Measurements from ENCODE around the gene ZNF385A.

The ZNF385A gene

DNA sequence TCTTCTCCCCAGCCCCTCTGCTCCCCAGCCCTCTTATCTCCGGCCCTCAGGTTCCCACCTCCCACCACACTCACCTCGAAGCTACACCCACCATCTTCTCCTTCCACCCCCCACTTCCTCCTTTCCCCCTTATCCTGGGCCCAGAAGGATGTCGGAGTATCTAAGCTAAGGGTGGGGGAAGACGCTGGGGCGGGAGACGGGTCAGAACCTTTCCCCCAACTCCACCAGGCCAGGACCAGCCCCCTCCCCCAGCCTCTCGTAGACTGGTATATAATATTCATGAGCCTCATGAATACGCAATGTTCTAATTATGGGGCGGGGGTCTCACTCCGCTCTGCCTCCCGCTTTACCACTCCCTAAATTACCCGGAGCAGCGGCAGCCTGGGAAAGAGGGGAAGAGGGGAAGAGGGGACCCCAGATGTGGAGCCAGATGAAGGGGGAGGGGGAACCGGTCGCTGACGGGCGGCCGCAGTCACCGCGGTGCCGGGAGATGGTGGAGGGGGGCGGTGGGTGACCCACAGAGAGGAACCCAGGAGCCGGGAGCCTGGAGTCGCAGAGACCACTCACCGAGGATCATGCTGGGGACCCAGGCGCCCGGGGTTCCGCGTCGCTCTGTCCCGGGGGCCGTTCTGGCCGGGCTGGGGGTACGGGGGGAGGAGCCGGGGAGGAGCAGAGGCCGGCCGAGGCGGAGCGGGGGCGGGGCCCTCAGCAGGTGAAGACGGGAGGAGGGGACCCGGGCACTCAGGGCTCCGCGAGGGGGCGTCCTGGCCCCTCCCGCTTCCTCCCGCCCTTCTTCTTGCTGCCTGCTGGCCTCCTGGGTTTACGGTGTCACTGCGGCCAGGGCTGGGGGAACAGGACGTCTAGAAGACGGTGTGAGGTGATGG is 6.4 kb upstream of the ZNF385A start:
- DNase-seq: no peak

DNA sequence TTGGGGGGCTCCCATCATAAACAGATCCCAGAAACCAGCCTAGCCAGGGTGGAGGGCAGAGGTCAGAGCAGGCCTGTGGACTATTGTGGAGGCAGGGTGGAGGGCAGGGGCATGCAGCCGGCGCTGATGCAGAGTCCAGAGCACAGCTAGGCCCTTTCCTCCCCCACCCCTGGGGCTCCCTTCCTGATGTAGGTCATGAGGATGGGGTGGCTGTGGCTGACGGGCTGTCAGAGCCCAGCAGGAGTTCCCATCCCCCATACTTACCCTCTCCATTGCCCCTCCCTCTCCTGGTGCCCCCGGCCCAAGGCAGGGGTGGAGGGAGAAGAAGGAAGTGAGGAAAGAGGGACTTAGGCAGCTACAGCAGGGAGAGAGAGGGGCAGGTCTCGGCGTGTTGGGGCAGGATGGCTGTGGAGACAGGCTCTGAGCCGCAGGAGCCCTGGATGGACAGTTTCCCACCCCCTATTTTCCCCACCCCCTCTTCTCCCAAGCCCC is 5.7 kb upstream of the ZNF385A start:
- no peak for DNase-seq

DNA sequence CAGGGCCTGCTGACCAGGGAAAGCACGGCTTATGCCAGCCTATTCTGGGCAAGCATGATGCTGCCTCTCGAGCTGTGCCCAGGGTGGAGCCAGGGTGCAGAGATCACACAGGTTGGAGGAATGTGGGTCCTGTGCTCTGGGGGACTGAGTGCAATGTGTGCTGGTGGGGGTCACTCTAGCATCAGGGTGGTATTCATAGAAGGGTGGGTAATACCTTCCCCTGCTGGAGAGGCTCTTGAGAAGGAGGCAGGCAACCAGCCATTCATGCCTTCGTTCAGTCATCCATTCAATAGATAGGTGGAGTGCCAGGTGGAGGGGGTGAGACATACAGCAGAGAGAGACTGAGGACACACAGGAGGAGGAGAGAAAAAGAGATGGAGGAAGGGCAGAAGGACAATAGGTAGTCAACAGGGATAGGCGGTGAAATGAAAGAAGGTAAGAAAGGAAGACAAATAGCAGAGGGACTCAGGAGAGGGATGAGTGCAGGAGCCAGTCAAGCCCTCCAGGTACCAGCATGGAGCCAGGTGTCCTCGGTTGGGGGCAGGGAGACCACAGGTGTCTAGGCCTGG is 5.2 kb upstream of the ZNF385A start:
- no peak for DNase-seq

DNA sequence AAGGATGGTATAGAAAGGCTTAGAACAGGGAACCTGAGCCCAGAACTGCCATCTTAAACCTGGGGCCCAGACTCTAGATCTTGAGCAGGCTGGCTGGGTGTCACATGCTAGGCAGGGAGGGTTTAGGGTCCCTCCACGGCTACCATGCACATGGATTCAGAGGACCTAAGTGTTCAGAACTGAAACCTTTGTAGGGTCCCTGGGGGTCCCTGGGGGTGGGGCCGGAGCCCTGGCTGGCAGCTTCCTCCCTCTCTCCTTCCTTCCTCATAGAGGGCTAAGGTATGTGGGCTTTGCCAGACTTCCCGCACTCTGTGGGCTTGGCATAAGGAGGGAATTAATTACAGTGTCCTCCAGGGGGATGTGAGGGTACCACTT is 4.6 kb upstream of the ZNF385A start:
- DNase-seq: no peak

DNA sequence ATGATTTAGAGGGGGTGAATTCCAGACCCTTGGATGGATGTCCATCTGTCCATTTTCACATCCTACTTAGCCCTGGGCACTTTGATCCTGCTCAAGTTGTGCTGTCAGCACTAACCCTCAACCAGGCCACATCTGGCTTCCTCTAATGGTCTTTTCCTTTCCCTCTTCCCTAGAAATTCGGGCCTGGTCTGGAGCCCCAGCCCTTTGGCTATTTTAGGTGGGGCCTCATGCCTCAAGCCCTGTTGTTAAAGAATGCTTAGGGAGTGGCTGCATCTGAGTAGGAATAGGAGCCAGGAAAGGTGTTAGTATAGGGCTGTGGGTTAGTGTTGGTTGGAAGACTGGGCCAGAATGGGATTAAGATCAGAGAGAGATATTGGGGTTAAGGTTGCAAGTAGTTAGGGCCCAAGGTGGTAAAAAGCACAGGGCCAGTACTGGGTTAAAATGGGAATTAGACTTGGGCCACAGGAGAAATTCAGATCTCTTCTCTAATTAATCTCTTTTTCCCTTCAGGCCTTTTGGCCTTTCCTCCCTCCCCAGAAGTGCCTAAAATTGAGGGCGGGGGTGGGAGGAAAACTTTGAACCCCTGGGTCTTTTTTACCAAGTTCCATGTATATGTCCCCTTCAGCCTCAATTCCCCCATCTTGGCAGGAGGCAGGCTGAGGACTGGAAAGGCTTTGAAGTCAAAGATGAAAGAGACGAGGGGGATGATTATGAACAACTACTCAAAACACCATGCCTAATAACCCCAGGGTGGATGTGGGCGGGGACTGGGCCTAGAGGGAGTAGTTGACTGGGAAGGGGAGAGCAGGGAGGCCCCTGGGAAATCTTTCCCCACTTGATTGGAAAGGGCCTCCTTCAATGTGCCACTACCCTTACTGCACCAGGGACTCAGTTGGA is 4.0 kb upstream of the ZNF385A start:
- DNase-seq: no peak

DNA sequence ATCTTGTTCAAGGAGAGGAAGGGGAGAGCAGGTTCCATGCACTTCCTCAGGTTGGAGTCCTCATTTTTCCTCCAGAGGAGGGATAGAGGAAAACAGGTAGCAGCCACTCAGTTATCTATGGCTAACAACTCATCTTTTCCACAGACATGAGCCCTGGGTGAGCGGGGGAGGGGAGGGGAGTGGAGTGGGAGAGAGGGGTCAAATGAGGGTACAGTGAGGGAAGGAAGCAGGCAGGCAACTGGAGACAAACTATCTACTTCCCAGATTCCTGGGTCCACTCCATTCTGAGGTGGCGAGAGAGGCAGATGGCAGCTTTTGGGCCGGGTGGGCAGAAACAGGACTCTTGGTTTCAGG is 2.6 kb upstream of the ZNF385A start:
- no peak for DNase-seq

DNA sequence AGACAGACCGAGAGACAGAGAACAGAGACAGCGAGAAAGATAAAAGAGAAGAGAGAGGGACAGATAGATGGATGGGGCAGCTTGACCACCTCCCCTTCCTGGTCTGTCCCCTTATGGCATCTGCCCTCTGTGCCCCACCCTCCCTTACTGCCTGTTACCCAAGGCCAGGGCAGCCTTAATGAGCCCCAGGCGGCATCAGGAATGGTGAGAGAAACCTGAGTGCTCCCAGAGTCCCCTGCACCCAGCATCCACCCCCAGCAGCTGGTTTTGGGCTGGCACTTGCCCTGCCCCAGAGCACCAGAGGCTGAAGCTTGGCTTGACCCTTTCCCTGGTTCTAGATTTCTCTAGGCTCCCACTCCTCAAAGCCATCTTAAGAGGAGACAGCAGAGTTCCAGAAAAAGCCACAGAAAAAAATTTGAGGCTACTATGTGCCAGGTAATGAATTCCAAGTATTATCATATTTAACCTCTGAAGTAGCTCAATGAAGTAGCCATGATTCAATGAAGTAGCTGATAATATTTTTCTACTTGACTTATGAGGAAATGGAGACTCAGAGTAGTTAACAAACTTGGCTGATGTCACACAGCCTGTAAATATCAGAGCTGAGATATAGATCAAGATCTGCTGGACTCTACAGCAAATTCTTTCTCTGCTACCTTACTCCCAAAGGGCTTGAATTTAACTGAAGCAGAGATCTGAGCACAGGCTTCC is 2.0 kb upstream of the ZNF385A start:
- DNase-seq: no peak

DNA sequence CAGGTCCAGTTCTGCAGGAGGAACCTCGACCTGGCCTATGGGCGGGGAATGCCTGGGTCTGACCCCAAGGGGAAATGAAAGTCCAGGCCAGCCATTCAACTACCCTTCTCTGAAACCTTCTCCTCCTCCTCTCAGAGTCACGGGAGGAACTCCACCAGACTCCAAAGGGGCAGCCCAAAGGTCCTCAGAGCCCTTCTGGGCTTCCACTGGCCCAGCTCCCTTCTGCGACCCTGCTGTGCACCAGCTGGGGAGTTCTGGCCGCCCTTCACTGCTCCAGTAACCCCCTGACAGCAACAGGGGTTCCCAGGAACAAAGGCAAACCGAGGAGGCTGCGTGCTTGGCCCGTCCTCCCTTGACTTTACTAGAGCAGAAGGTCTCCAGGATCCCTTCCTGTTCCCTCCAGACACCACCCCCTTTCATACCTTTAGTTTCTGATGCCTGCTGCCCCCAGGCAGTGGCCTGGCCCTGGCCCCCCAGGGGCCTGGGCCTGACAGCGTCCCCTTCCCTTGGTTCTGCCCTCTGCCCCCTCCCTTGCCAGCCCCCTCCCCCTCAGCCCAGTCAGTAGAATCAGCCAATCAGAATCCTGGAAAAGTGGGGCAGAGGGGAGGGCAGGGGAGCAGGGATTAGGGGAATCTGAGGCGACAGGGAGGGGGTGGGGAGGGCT is 850 bp upstream of the ZNF385A start:
- DNase-seq: no peak

DNA sequence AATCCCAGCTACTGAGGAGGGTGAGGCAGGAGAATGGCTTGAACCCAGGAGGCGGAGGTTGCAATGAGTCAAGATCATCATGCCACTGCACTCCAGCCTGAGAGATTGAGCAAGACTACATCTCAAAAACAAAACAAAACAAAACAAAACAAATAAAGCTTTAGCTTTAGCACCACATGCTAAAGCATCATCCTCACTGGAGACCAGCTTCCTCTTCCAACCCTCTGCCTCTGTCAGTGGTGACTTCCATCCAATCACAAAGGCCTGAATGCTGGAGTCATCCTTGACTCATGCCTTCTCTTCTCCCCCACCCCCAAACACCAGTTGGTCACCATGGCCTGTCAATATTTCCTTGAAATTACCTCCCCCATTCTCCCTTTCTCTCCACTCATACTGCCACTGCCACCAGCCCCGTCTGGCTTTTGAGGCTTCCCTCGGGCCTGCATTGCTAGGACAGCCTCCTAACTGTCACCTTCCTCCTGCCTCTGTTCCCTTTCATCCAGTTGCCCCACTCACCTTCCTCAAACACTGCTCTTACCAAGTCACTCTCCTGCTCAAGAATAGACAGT is 1.4 kb downstream of the ZNF385A start:
- DNase-seq: no peak

DNA sequence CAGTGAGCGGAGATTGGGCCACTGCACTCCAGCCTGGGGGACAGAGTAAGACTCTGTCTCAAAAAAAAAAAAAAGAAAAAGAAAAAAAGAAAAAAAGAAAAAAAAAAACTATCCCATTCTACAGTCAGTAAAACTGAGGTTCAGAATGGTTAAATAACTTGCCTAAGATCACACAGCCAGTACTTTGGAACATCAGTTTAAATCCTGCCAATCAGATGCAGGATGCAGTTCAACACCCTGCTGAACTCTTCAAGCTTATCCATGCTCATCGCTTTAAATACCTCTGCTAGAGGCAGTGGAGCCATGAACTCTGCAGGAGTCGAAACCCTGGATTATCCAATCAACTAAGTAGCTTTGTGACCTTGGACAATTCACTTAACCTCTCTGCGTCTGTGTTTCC is 3.4 kb downstream of the ZNF385A start:
- DNase-seq: no peak

DNA sequence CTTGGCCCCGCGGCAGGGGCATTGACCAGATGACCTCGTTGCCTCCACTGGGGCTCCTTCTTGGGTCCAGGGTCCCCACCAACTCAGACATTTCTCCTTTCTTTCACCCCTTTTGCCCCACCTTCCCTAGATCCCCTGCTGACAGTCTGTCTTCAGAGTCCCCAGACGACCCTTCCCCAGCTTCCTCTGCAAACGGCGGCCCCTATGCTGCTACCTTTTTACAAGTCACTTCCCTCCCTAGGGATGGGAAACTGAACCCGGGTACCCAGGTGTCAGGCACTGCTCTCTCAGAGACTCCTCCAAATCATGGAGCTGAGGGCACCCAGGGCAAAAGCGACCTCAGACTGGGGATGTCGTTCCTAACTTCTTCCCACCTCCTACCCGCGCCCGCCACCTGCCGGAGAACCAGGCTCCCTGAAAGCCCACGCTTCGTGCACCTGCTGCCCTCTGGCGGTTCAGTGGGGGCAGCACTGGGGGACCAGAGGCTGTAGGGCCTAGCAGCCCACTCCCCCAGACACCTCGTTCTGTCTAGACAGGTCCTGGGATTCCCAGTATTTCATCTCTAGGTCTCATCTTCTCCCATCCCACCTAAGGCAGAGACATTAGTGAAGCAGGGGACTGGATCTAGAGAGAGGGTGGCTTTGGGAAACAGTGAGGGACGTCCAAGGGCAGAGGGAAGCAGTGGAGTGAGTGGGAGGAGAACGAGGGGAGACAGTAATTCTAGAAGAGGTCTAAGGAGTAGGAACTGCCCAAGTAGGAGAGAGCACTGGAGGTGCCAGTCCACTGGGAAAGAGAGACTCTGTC is 4.9 kb downstream of the ZNF385A start:
- peak; percentile 91 for DNase-seq

DNA sequence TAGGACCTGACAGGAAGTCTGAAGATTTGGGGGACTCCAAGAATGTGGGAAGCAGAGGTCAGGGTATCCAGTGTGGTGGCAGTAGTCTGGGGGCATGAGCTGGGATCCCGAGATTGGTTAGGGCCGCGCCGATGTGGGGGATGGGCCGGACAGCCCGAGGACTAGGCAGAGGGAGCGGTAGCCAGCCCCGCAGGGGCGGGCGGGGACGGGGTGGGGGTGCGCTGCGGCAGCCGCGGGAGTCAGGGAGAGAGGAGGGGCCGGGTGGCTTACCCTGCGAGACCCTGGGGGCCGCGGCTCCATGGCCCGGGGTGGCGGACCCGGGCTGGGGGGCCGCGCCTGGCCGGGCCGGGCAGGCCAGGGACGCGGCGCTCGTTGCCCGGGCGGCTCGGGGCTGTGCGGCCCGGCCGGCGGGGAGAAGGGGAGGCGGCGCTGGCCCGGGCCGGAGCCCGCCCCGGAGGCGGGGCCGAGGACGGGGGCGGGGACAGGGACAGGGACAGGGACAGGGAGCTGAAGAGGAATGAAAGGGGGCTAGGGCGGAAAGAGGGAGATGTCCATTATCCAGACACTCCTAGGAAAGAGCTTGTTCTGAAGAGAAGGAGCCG is 5.6 kb downstream of the ZNF385A start:
- peak; percentile 79 for DNase-seq

DNA sequence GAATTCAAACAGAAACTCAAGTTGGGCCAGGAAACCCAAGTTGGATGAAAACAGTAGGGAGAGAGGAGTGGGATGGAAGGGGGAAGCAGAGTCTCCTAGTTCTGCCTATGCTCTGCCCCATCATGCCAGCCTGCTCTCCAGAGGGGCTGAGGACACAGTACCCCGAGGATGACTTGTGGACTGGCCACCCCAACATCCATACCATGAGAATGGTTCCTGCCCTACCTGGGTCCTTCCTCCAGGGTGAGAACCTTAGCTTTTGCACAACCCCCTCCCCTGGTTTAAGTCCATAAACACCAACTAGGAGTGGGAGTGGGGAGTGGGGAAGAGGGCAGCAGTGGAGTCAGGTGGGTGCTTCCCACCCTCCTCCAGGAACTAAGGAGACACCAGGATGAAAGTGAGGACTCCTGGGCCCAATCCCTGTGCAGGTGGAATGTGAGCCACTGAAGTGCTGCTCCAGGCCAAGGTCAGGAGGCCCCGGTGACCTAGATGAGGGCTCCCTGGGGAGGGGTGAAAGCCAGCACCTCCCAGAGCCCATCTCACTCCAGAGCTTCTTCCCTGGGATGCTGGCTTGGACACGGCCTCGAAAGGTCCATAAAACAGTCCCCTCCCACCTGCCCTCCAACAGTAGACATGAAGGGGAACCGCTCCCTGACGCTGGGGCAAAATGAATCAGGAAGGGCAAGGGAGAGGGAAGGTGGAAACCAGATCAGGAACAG is 6.6 kb downstream of the ZNF385A start:
- DNase-seq: no peak

DNA sequence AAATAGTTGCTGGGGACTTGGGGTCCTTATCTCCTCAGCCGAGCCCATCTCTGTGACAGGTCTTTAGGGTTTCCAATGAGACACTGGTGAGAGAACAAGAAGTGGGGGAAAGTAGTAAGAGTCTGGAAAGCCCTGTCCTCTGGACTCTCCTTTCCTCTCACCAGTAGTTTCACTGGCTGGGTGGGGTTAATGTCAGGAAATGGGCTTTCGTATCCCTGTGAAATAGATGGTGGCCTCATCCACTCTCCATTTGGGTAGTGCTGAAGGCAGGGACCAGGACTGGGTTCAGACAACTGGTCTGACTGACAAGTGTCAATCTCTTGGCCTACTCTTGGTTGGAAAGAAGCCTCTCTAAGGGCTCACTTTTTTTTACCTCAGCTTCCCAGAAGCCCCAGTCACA is 7.5 kb downstream of the ZNF385A start:
- no peak for DNase-seq

DNA sequence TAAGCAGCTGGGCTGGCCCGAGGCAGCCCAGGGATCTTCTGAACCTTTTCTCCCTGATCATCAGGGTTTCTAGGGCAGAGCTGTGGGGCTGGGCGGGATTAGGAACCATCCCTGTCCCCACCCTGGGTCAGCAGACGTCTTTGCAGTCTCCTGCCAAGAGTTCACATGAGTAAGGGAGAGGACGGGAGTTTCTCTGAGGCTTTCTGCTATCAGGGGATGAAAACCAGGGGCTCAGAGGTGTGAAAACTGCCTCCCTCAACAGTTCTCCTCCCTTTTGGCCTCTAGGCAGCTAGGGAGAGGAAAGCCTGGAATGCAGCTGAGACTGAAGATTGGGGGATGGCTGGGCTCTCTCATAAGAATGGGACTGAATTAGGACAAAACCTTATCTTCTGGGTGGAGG is 7.9 kb downstream of the ZNF385A start:
- DNase-seq: no peak

DNA sequence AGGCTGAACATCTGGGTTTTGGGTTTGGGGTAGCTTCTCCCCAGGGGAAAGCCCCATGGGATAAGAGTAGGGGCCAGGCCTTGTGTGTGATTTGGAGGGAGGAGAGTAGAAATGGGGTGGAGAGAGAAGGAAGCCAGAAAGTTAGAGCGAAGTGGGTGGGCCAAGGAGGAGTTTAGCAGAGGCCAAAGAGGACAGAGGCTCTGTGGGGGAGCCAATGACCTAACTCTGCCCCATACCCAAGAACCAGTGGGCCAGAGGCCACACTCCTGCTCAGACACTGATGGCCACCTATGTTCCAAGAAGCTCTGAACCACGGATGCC is 9.3 kb downstream of the ZNF385A start:
- no peak for DNase-seq

DNA sequence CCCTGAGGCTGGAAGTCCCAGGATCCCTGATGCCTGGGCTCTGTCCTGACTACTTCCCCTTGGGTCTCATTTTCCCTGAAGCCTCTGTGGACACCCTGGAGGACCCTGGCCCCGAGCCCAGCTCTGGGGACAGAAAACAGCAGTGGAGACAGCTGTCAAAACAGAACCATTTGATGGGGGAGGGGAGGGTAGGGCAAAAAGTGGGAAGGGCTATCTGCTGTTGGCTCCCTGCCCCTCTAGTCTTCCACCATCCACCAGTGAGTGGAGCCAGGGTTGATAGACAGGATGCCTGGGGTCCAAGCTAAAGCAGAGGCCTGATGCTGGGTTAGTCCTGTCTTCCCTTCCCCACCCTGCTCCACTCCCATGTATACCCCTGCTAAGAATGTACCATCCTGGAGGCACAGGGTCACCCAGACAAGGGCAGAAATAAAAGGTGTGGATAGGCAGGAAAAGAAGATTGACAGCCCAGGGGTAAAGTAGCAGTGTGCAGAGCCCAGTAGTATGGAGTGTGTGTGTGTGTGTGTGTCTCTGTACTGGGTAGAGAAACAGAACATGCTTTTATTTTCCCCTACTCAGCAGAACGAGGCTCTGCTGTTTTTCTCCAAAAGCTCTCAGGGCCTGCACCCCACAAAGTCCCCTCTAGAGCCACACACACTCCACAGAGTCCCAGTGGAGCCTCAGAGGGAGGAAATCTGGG is 9.8 kb downstream of the ZNF385A start:
- DNase-seq: no peak

DNA sequence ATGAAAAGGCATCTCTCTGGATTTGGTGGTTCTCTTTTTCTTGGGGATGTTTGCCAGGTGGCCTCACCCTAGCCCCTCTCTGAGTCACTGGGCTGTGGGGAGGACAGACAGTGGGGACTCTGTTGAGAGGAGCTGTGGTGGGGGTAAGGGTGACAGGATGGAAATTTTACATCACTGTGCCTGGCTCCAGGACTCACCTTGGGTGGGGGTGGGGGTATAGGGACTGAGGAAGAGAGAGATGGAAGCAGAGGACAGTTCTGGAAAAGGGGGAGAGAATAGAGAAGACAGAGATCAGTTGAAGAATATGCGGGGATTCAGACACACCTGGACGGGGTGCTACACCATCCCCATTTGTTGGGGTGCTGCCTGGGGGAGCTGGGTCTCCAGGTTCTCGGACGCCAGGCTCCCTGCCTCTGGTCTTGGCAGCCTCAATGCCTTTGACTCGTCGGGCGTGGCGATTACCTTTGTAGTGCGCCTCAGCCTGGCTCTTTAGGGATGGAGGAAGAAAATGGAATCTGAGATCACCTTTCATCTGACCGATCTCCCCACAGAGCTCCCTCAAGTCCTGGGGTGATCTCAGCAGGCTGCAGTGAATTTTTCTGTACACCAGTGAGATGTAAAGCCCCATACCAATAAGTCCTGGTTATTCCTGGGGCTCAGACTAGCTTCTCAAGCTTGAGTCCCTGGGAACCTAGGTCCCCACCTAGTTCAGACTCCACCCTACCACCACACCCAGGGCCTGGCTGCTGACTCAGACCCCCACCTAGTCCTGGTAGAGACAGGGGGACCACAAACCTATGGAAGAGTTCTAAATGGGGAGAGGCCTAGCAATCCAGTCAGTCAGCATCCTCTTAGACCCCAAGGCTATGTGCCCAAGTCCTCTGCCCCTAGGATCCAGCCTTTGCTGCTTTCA is 10.6 kb downstream of the ZNF385A start:
- DNase-seq: no peak
